Gastroesophageal sphincter (tissue), 4 donors: Measurements from ENCODE around the gene GRIK3. TPM values are rescaled to one million over a fixed set of nuclear protein-coding genes. Genes with fewer than 3 reads are reported as not detected.

Experiments
- ATAC-seq: fragments of 150-250 bp; one replicate; pipeline ENCODE4 v1.9.1; 2016; ENCODE audit warnings: mild to moderate bottlenecking, moderate library complexity
- H3K27ac ChIP-seq, 4 donors: fragments of 200-600 bp; sonication (generic) in 3 of 4; 1 replicate in 3 of 4; 2 replicates in 1 of 4; pipeline ENCODE4 v1.5.1; 2016 to 2019
- H3K27me3 ChIP-seq: fragments of 200-600 bp; sonication (generic); one replicate; pipeline ENCODE4 v1.5.1; 2019
- H3K36me3 ChIP-seq, 2 donors: fragments of 200-600 bp; sonication (generic); one replicate each; pipeline ENCODE4 v1.5.1; 2019; ENCODE audit warnings: control low read depth in 1 of 2
- H3K4me1 ChIP-seq, 3 donors: fragments of 200-600 bp; sonication (generic); 1 replicate in 2 of 3; 2 replicates in 1 of 3; pipeline ENCODE4 v1.5.1; 2016 to 2019; ENCODE audit warnings: control low read depth in 2 of 3
- H3K4me3 ChIP-seq, 2 donors: fragments of 200-600 bp; sonication (generic); one replicate each; pipeline ENCODE4 v1.5.1; 2019; ENCODE audit warnings: mild to moderate bottlenecking in 1 of 2, moderate library complexity in 1 of 2
- H3K9me3 ChIP-seq, 3 donors: fragments of 200-600 bp; sonication (generic); one replicate each; pipeline ENCODE4 v1.5.1; 2017 to 2019; ENCODE audit warnings: control low read depth in 2 of 3
- CTCF ChIP-seq, 4 experiments: fragments of 200-600 bp in 2 of 4; fragments of 450-650 bp in 2 of 4; sonication (generic) in 1 of 4; IDR thresholded peaks; one replicate each; pipeline ENCODE4 v1.5.1; 2017 to 2019; ENCODE audit warnings: antibody characterized with exemption in 4 of 4, mild to moderate bottlenecking in 2 of 4, moderate library complexity in 2 of 4
- EP300 ChIP-seq: sonication (generic); formaldehyde crosslinking; IDR thresholded peaks from one replicate; pipeline ENCODE4 v1.6.1; 2017; ENCODE audit warnings: antibody characterized with exemption, mild to moderate bottlenecking
- POLR2A ChIP-seq, 2 donors: fragments of 450-650 bp; IDR thresholded peaks; one replicate each; pipeline ENCODE4 v1.6.1; 2017; ENCODE audit warnings: antibody characterized with exemption in 2 of 2, mild to moderate bottlenecking in 2 of 2, moderate library complexity in 1 of 2
- POLR2AphosphoS5 ChIP-seq: sonication (generic); formaldehyde crosslinking; IDR thresholded peaks from one replicate; pipeline ENCODE4 v1.6.1; 2017; ENCODE audit warnings: antibody characterized with exemption
- WGBS, 2 donors: methylation state at CpG; one replicate each; pipeline ENCODE4 v1.1.5; 2018; ENCODE audit warnings: low coverage in 1 of 2; 5-methylcytosine and 5-hydroxymethylcytosine counted together
- total RNA-seq, 4 donors: library from RNA; depleted of rRNA; stranded (reverse); fragments of >200 nt; gene quantifications; one replicate each; pipeline ENCODE4 v1.1.0, GENCODE V29; 2016

GRIK3 gene
- total RNA-seq, 4 donors from 2014 or later, result 3.1 to 7.8 (median 5.0) TPM

- Histone ChIP-seq H3K36me3 (no peaks in the 10 kb centered on the region), H3K4me1 (no peaks in the 10 kb centered on the region), H3K9me3 (no peaks in the 10 kb centered on the region), H3K4me3 (no peak overlapping the region), H3K27ac (no peak overlapping the region), H3K27me3 (peaks cover 78% of the 10 kb centered on the region)
- ATAC-seq, result no peak
- 17 to 40% methylated on average over 2 to 3 of the region's 12 CpGs for WGBS, 2 donors
- TF ChIP-seq EP300, result no peak
- TF ChIP-seq POLR2A (IDR thresholded peaks at IDR 0.05), result no peak
- no peak for TF ChIP-seq CTCF (IDR thresholded peaks at IDR 0.05)
- no peak for TF ChIP-seq POLR2AphosphoS5
Measured at GRCh38 chr1:36787312-36787913, 246.9 kb downstream of the GRIK3 start.

GRCh38 chr1:36786425-36786824, 247.9 kb downstream of the GRIK3 start:
- no peak overlapping the region for H3K4me3 ChIP-seq
- no peaks in the 10 kb centered on the region for H3K9me3 ChIP-seq
- ATAC-seq, result no peak
- no peak overlapping the region for H3K27ac ChIP-seq
- no peaks in the 10 kb centered on the region for H3K36me3 ChIP-seq
- TF ChIP-seq POLR2A (IDR thresholded peaks at IDR 0.05) (no peak), EP300 (no peak)
- H3K4me1 ChIP-seq, result no peaks in the 10 kb centered on the region
- H3K27me3 ChIP-seq, result peaks cover 78% of the 10 kb centered on the region
- 50 to 70% methylated on average over 2 to 3 of the region's 5 CpGs for WGBS, 2 donors

- TF ChIP-seq EP300, result no peak
Measured at GRCh38 chr1:36784147-36784859, 250.0 kb downstream of the GRIK3 start.

GRCh38 chr1:36783475-36783874, 250.8 kb downstream of the GRIK3 start:
- TF ChIP-seq POLR2AphosphoS5 (no peak), CTCF (IDR thresholded peaks at IDR 0.05) (no peak), POLR2A (IDR thresholded peaks at IDR 0.05) (no peak), EP300 (no peak)
- ATAC-seq, result no peak
- Histone ChIP-seq H3K4me3 (no peak overlapping the region), H3K27me3 (peaks cover 76% of the 10 kb centered on the region), H3K27ac (no peak overlapping the region), H3K36me3 (no peaks in the 10 kb centered on the region), H3K4me1 (no peaks in the 10 kb centered on the region), H3K9me3 (no peaks in the 10 kb centered on the region)
- WGBS, 2 donors, result 83% methylated on average over 2 of the region's 3 CpGs; no CpG with 5 or more reads in 1 of the 2 donors

More at GRCh38 chr1:36784147-36784859, 250.0 kb downstream of the GRIK3 start:
- no peaks in the 10 kb centered on the region for H3K36me3 ChIP-seq
- no peaks in the 10 kb centered on the region for H3K9me3 ChIP-seq
- H3K4me1 ChIP-seq, result no peaks in the 10 kb centered on the region
- no peak overlapping the region for H3K4me3 ChIP-seq
- no peak for ATAC-seq
- WGBS, 2 donors, result 59 to 72% methylated on average over 2 to 5 of the region's 9 CpGs
- no peak overlapping the region for H3K27ac ChIP-seq
- peaks cover 77% of the 10 kb centered on the region for H3K27me3 ChIP-seq

- H3K27me3 ChIP-seq, result peaks cover 74% of the 10 kb centered on the region
- ATAC-seq, result no peak
- TF ChIP-seq POLR2AphosphoS5, result no peak
- no peak for TF ChIP-seq EP300
- TF ChIP-seq CTCF (IDR thresholded peaks at IDR 0.05), result no peak
- TF ChIP-seq POLR2A (IDR thresholded peaks at IDR 0.05), result no peak
- H3K27ac ChIP-seq, result no peak overlapping the region
- no peaks in the 10 kb centered on the region for H3K4me1 ChIP-seq
- no peaks in the 10 kb centered on the region for H3K9me3 ChIP-seq
- no peaks in the 10 kb centered on the region for H3K36me3 ChIP-seq
- WGBS, 2 donors, result 20 to 80% methylated on average over 1 of the region's 2 CpGs
- H3K4me3 ChIP-seq, result no peak overlapping the region
Measured at GRCh38 chr1:36782785-36783184, 251.5 kb downstream of the GRIK3 start.

GRCh38 chr1:36782085-36782484, 252.2 kb downstream of the GRIK3 start:
- ATAC-seq, result no peak
- no peak overlapping the region for H3K4me3 ChIP-seq
- H3K36me3 ChIP-seq, result no peaks in the 10 kb centered on the region
- H3K4me1 ChIP-seq, result no peaks in the 10 kb centered on the region
- H3K27ac ChIP-seq, result no peak overlapping the region
- no peaks in the 10 kb centered on the region for H3K9me3 ChIP-seq
- 63 to 75% methylated on average over 3 to 6 of the region's 6 CpGs for WGBS, 2 donors
- peaks cover 67% of the 10 kb centered on the region for H3K27me3 ChIP-seq
- TF ChIP-seq CTCF (IDR thresholded peaks at IDR 0.05), result no peak
- TF ChIP-seq EP300, result no peak
- TF ChIP-seq POLR2A (IDR thresholded peaks at IDR 0.05), result no peak
- TF ChIP-seq POLR2AphosphoS5, result no peak
